HUES6 (cell line): ENCODE results near the gene FBF1.

ENCODE experiments used
- H3K27ac ChIP-seq: 2 replicates; pipeline ENCODE4 v1.7.0; 2013; ENCODE audit warnings: low read depth, mild to moderate bottlenecking, low read length, inconsistent platforms
- H3K27me3 ChIP-seq: 2 replicates; pipeline ENCODE4 v1.6.1; 2013; ENCODE audit warnings: low read length; ENCODE audit not compliant: control insufficient read depth, insufficient read depth
- H3K36me3 ChIP-seq: 2 replicates; pipeline ENCODE4 v1.6.1; 2013; ENCODE audit warnings: low read length; ENCODE audit not compliant: control insufficient read depth, insufficient read depth
- H3K4me1 ChIP-seq: 2 replicates; pipeline ENCODE4 v1.6.1; 2013; ENCODE audit warnings: low read length; ENCODE audit not compliant: control insufficient read depth, insufficient read depth
- H3K4me3 ChIP-seq: 2 replicates; pipeline ENCODE4 v1.5.1; 2013; ENCODE audit warnings: low read depth, low read length
- H3K9ac ChIP-seq: one replicate; pipeline ENCODE4 v1.6.1; 2013; ENCODE audit warnings: mild to moderate bottlenecking, low read length
- H3K9me3 ChIP-seq: 2 replicates; pipeline ENCODE4 v1.6.1; 2013; ENCODE audit warnings: low read depth, low read length; ENCODE audit not compliant: control insufficient read depth, insufficient read depth

FBF1 gene, protein sequence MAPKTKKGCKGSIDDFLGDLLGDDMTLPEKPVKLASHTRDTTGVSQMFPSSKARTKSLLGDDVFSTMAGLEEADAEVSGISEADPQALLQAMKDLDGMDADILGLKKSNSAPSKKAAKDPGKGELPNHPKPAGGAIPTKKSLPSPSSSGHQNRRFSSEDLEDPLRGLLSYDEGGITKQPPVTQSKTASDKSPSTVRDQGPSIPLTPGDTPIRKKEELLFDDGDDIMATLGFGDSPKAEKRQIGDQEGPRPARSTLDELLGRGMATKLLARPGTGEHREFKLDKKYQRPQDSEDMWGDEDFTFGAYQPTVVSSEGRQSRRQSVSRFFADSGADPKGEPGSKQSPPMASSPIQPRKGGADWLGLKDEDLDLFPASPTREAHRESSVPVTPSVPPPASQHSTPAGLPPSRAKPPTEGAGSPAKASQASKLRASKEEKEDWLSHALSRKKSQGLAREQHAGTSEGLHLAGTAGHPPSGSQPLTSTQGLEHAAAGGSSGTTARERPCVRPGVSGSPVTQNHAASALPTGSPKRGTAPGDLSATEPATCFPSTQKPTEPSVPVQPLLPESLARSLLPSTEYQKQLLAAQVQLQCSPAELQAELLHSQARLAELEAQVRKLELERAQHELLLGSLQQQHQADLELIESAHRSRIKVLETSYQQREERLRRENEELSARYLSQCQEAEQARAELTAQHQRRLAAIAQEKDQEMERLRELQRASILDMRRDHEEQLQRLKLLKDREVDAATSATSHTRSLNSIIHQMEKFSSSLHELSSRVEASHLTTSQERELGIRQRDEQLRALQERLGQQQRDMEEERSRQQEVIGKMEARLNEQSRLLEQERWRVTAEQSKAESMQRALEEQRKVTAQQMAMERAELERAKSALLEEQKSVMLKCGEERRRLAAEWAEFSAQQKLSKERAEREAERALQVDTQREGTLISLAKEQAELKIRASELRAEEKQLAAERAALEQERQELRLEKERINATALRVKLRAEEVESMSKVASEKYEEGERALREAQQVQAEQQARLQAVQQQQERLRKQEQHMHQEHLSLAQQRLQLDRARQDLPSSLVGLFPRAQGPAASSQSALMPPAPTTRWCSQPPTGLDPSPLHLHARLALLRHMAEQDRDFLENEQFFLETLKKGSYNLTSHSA

GRCh38 chr17:75940727-75941441 lies at the start of gene FBF1:
TSS of gene FBF1 (minus strand) at chr17:75941042. CDS start at chr17:75938149, 2,893 bp downstream.
- Histone ChIP-seq H3K9ac (peak within 1 kb of the TSS; percentile 84), H3K4me1 (peaks cover 4% of the 10 kb centered on the region; the same call in 1 of the 2 replicates), H3K4me3 (peak within 1 kb of the TSS; percentile 81), H3K9me3 (no peaks in the 10 kb centered on the region), H3K27me3 (no peaks in the 10 kb centered on the region), H3K27ac (peak within 1 kb of the TSS; percentile 70; the same call in 1 of the 2 replicates), H3K36me3 (peaks cover 12% of the 10 kb centered on the region)

GRCh38 chr17:75987041-75987440 lies 46.2 kb upstream of the FBF1 start:
- Histone ChIP-seq H3K27ac (no peak overlapping the region), H3K9ac (no peak overlapping the region), H3K4me3 (no peak overlapping the region), H3K4me1 (peaks cover 23% of the 10 kb centered on the region), H3K27me3 (no peaks in the 10 kb centered on the region), H3K9me3 (no peaks in the 10 kb centered on the region), H3K36me3 (peaks cover 15% of the 10 kb centered on the region)

GRCh38 chr17:75985986-75986385 lies 45.1 kb upstream of the FBF1 start:
- H3K4me3 ChIP-seq = no peak overlapping the region
- H3K27me3 ChIP-seq = no peaks in the 10 kb centered on the region
- H3K4me1 ChIP-seq = peaks cover 31% of the 10 kb centered on the region
- H3K36me3 ChIP-seq = peaks cover 5% of the 10 kb centered on the region
- no peak overlapping the region for H3K27ac ChIP-seq
- H3K9me3 ChIP-seq = no peaks in the 10 kb centered on the region
- H3K9ac ChIP-seq = no peak overlapping the region

GRCh38 chr17:75983501-75984181 lies 42.8 kb upstream of the FBF1 start:
- peaks cover 5% of the 10 kb centered on the region for H3K36me3 ChIP-seq
- H3K27ac ChIP-seq = peak overlapping the region; percentile 54; the same call in 1 of the 2 replicates
- peak overlapping the region; percentile 47 for H3K9ac ChIP-seq
- peaks cover 39% of the 10 kb centered on the region for H3K4me1 ChIP-seq
- H3K4me3 ChIP-seq = peak overlapping the region; percentile 40
- H3K9me3 ChIP-seq = no peaks in the 10 kb centered on the region
- no peaks in the 10 kb centered on the region for H3K27me3 ChIP-seq

DNA sequence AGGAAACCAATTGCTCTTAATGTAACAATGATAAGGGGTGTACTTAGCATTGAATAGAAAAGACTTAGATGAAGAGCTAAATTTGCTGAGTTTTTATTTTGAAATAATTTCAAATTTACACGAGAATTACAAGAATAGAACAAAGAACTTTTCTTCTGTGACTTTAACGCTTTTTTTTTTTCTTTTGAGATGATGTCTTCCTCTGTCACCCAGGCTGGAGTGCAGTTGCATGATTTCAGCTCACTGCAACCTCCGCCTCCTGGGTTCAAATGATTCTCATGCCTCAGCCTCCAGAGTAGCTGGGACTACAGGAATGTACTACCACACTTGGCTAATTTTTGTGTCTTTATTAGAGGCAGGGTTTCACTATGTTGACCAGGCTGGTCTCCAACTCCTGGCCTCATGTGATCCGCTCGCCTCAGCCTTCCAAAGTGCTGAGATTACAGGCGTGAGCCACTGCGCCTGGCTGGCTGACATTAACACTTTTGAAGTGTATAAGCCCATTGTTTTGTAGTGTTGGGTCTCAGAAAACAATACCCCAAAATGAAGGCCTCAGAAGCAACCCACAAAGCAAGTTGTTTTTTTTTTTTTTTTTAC lies 40.3 kb upstream of the FBF1 start:
- H3K4me1 ChIP-seq = peaks cover 42% of the 10 kb centered on the region
- H3K36me3 ChIP-seq = peaks cover 7% of the 10 kb centered on the region
- H3K9ac ChIP-seq = no peak overlapping the region
- H3K4me3 ChIP-seq = no peak overlapping the region
- H3K9me3 ChIP-seq = no peaks in the 10 kb centered on the region
- H3K27me3 ChIP-seq = no peaks in the 10 kb centered on the region
- no peak overlapping the region for H3K27ac ChIP-seq

DNA sequence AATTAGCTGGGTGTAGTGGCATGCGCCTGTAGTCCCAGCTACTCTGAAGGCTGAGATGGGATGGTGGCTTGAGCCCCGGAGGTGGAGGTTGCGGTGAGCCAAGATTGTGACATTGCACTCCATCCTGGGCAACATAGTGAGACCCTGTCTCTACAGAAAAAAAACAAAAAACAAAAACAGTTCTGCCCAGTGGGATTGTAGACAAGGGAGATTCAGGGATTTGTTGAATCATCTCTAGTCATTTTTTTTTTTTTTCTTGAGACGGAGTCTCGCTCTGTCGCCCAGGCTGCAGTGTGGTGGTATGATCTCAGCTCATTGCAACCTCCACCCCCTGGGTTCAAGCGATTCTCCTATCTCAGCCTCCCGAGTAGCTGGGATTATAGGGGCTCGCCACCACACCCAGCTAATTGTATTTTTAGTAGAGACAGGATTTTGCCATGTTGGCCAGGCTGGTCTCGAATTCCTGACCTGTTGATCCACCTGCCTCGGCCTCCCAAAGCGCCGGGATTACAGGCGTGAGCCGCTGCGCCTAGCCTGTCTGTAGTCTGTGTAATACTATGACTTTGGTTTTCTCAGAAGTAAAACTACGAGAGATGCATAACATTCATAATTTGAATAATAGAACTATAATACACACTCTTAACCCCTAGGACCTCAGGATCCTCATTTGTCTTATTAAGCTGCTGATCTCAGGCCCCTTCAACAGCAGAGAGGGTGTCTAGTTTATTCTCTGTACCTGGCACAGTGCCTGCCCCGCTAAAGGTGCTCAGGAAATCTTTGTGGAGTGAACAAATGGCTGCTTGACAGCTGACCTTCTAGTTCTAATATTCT lies 39.6 kb upstream of the FBF1 start:
- peak overlapping the region; percentile 76 for H3K27ac ChIP-seq
- no peaks in the 10 kb centered on the region for H3K9me3 ChIP-seq
- peak overlapping the region; percentile 84 for H3K9ac ChIP-seq
- H3K4me3 ChIP-seq = peak overlapping the region; percentile 90
- H3K36me3 ChIP-seq = peaks cover 11% of the 10 kb centered on the region
- no peaks in the 10 kb centered on the region for H3K27me3 ChIP-seq
- peaks cover 45% of the 10 kb centered on the region for H3K4me1 ChIP-seq

DNA sequence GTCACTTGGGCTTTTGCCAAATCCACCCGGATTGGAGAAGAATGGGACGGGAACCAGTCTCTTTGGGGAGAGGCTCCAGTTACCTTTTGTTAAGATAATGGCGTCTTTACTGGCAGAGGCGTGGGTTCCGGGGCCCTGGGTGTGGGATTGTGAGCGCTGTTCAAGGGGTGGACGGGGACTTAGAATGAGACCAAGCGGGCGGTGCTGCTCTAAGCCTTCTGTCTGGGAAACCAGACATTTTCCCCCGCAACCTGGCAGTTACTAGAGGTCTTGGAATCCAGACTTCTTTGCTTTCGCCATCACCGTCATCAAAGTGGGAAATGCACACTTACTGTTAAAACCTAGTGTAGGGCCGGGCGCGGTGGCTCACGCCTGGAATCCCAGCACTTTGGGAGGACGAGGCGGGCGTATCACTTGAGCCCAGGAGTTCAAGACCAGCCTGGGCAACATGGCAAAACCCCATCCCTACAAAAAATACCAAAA lies 38.9 kb upstream of the FBF1 start:
- Histone ChIP-seq H3K4me3 (peak overlapping the region; percentile 90), H3K36me3 (peaks cover 13% of the 10 kb centered on the region), H3K9me3 (no peaks in the 10 kb centered on the region), H3K27ac (peak overlapping the region; percentile 76), H3K9ac (peak overlapping the region; percentile 84), H3K4me1 (peaks cover 42% of the 10 kb centered on the region), H3K27me3 (no peaks in the 10 kb centered on the region)

GRCh38 chr17:75978938-75979704 lies 38.3 kb upstream of the FBF1 start, which contains the start of the genes ACOX1 and TEN1:
TSS of gene ACOX1 (minus strand) at chr17:75979166. CDS start at chr17:75979073, 93 bp downstream.
TSS of gene TEN1 (plus strand) at chr17:75979240. CDS start at chr17:75986193, 6,953 bp downstream.
- peaks cover 16% of the 10 kb centered on the region for H3K36me3 ChIP-seq
- H3K27ac ChIP-seq = peak within 1 kb of the TSS; percentile 76
- no peaks in the 10 kb centered on the region for H3K9me3 ChIP-seq
- peak within 1 kb of the TSS; percentile 84 for H3K9ac ChIP-seq
- peaks cover 36% of the 10 kb centered on the region for H3K4me1 ChIP-seq
- H3K27me3 ChIP-seq = no peaks in the 10 kb centered on the region
- H3K4me3 ChIP-seq = peak within 1 kb of the TSS; percentile 90
